Measurements from ENCODE around the gene KREMEN1.
A peak's percentile ranks its signal among the peaks of the same experiment; 100 is the strongest.
"Not testable (repeated sequence)": the region's sequence is repeated elsewhere in the genome, so short reads cannot be mapped to it uniquely, and the experiment has no call there.

KREMEN1 gene, protein sequence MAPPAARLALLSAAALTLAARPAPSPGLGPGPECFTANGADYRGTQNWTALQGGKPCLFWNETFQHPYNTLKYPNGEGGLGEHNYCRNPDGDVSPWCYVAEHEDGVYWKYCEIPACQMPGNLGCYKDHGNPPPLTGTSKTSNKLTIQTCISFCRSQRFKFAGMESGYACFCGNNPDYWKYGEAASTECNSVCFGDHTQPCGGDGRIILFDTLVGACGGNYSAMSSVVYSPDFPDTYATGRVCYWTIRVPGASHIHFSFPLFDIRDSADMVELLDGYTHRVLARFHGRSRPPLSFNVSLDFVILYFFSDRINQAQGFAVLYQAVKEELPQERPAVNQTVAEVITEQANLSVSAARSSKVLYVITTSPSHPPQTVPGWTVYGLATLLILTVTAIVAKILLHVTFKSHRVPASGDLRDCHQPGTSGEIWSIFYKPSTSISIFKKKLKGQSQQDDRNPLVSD

DNA sequence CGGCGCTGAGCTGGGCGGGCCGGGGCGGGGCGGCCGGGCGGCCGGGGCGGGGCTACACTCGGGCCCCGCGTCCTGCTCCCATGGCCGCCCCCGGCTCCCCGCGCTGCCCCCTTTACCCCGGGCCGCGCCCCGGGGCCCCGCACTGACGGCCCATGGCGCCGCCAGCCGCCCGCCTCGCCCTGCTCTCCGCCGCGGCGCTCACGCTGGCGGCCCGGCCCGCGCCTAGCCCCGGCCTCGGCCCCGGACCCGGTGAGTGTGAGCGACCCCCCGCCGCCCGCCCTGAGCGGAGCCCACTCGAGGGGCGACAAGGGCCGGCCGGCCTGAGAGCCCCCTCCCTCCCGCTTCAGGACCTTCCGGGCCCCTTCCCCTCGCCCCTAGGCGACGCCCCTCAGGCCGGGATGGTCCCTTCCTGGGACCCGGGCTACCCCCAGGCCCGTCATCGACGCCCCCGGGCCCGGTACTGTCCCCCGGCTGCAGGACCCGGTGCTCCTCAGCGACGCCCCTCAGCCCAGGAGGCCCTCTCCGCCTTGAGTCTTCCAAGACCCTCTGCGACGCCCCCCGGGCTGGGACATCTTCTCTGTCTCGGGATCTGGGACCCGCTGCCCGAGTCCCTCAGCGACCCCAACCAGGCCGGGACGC lies at the start of gene KREMEN1:
Gene KREMEN1, plus strand, starts transcription at position 57 of the 639 bp plus-strand sequence. Its CDS starts 96 bp downstream, at position 153.
- no peak for DNase-seq

DNA sequence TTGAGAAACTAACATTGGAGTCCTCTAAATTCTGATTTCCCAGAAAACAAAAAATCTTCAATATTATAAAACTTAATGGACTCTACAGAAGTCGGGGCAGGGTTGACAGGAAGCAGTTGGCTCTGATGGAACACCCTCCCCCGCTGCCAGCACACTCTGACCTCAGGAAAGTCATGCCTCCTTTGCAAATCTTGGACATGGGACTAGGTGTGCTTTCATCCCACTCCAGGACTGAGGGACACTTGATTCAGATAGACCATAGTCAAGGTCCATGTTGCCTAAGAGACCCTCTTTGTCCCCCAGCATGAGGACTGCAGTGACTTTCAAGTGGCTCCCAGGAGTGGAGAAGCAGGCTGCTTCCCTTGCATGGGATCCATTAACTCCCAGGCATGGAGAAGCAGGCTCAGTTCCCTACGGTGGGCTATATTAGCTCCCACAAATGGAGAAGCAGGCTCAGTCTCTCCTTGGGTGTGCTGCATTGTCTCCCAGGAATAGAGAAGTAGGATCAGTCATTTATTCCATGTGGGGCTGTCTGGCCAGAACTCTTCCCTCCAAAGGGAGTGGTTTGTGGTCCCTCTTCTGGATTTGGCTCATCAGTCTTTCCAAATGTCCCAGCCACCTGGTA lies 49.6 kb upstream of the KREMEN1 start:
- no peak for DNase-seq

DNA sequence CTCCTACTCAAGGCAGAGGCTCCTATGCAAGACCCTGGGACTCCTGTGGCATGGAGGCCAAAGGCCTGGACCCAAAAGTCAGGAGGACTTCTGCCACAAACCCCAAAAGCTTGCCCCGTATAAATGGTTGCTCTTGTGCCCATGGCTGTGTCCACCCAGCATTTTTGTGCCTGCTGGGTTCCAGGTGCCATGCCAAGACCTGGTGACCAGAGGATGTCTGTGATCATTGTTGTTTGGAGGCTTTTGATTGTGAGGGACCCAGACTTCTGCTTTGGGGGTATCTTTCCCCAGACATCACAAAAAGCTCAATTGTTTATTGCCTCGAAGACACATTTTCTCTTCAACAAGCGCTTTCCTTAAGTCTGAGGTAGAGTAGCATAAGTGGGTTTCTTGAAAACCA lies 46.3 kb upstream of the KREMEN1 start:
- DNase-seq, result no peak

DNA sequence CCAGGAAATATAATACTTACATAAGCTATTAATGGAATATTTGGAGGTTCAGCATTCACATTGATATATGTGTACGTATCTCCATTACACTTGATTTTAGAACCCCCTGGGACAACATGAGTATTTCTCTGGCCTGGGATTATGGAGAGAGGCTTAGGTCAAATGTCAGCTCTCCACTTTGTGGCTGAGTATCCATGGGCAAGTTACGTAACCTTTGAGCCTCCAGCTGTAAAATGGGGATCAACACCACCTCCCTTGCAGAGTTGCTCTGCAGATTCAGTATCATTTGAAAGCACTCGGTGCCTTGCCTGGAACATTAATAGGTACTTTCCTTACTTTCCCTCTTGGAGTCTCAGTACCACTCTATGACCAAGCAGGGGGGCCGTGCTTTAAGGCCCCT lies 44.4 kb upstream of the KREMEN1 start:
- DNase-seq, result no peak

DNA sequence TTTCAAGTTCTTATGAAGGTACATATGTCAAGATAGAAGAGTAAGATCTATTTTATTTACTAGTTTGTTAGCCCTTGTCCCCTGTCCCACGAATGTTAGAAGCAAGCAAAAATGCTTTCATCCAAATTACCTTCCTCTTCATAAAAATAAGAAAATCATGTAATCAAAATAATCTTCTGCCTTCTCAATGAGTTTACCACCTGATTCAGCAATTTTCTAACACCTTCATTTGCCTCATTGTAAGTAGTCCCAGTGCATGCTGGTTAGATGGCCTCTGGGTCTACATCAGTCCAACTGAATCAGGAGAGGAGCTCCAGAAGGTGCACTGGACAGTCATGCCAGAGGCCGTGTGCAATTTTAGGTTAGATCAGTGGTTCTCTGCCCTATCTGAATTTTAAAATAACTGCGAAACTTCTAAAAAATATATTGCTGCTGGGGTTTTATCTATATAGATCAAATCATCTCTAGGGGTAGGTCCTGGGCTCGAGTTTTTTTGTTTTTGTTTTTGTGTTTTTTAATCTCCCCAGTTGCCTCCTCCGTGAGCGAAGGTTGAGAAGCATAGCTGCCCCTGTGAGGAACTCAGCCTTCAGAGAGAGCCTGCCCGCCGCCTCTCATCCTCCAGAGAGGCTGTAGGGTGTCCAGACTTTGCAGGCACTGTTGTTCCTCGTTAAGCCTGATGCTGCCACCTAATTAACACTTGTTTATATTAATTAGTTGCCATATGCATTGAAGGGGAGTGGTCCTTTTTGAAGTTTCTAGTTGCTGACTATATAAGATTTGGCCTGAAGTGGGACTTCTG lies 43.4 kb upstream of the KREMEN1 start:
- DNase-seq, result no peak

DNA sequence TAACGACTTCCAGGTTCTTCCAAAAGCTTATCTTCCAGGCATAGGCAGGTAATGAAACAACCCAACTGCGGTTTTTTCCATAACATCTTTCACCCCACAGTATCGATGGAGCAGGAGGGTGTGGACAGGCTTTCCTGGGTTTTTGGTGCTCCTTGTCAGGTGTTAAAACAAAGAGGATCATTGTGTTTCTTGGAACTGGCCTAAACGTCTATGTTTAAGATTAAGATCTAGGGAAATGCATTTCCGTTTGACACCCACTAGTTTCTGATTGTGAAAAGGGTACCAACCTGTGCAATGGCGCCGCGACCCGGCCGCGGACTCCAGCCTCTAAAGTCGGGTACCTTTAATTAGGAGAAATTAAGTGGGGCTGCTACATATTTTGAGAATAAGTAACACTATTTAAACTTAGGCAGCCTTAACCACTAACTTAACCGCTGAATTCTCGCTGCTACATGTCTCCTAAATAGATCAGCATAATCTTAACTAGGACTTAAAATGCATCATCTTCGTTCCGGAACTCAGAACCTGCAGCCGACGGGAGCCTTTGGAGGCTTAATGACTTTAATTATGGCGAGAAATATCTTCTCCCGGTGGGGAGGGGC lies 42.7 kb upstream of the KREMEN1 start:
- DNase-seq, result no peak

DNA sequence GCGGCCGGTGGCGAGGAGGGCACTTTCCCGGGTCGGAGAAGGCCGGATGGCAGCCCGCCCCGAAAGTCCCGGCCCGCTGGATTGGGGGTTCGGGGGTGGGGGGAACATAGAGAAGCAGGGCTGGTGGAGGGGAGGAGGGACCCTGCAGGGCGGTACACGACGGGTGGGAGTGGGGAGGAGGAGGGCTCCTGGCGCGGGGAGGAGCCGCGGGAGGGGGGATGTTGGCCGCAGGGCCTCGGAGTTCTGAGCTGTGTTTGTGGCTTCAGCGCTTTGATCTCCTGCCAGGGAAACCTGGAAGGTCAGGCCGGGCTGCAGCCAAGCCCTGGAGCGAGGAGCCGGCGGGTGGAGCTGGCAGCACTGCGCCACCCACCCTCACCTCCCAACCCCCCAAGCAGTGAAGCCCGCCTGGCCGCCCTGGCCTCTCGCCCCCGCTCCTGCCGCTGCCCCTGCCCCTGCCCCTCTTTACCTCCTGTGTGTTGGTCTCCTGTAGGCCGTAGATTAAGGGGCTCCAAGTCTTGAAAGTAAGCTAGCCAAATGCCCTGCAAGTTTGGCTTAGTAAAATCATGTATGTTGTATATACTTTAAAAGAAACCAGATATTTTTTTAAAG lies 42.1 kb upstream of the KREMEN1 start:
- DNase-seq, result no peak

DNA sequence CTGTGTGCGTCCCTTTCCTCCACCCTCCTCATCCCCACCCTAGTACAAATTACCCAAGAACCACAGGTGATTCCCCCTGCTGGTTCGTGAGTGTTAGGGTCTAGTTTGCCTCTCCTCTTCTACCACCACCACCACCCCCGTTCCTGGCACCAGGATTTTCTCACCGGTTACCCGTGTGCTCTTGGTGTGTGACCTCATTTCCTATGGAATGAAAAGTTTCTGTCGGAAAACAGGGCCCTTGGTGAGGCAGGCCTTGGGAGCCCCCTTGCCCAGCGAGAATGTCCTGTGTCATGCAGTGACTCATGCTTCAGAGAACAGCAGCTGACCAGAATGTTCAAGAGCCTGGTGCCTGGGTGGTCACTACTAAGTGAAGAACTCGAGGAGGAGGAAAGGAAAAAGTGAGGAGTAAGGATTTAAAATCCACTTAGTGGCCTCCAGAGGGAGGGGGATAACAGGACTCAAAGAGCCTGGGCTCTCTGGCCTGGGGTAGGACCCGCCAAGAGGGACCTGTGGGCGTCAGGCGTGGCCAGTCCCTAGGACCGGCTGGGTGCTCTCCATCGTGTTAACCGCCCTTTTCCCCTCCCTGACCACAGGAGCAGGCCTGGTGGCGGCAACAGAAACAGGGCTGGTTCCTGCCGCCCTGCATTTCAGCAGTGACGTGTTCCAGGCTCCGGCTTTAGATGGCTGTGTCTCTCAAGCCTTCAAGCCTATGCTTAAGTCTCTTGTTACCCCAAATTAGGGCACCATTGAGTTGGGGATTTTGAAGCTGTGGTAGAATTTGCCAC lies 41.4 kb upstream of the KREMEN1 start:
- DNase-seq, result peak; percentile 65

DNA sequence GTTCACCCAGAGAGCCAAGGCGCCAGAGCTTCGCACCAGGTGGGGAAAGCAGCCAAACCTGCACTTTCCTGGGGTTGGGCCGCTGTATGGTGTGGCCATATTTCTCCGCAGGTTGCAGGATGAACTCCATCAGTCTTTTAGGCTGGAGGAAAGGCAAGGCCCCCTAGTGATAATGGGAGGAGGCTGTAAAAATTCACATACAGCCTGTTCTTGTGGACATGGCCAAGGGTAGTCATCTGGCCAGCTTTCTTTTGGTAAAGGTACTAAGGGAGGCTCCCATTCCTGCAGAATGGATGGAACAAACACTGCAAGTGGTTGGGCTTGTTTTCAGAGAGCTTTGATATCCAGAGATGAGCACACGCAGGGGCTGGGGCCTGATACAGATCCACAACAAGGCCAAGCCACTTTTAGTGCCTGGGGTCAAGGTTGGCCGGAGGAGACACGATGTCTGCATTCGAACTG lies 40.8 kb upstream of the KREMEN1 start:
- DNase-seq, result no peak

DNA sequence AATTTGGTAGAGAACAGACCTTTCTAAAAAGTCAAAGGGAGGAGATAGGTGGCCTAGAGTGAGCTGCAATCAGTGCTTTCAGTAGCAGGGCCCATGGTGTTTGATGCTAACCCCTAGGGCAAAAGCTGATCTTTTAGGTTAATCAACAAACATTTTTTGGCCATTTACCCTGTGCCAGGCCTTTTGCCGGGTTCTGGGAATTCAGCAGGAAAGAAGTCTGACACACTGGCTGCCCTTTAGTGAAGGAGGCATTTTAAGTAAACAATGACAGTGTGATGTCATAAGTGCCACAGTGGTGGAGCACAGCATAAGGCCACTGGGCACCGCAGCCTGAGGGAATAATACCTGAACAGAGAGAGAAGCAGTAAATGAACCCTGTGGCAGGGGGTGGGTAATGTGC lies 40.3 kb upstream of the KREMEN1 start:
- no peak for DNase-seq

DNA sequence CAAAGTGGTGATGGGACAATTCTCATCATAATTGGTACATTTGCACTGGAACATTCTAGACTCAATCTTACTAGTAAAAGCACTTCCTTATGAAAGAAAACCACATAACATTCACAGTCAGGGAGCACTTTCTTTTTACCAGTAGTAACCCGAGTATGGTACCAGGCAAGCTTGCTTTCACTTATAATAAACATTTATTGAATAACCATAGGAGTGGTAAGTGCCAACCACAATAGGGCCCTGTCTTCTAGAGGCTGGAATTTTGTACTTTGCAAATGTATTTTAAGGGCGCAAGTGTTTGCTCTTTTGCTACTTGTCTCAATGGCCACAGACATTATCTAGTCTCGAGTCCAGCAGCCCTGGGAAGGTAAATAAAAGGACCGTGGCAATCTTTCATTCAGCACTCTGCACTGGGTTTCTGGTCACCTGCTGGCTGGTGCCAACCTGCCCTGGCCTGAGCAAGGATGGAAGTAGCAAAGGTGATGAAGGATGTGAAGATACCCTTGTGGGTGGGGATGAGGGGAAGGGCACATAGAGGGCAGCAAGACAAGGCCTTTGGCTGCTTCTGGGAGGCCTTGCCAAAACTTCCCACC lies 35.4 kb upstream of the KREMEN1 start:
- no peak for DNase-seq

DNA sequence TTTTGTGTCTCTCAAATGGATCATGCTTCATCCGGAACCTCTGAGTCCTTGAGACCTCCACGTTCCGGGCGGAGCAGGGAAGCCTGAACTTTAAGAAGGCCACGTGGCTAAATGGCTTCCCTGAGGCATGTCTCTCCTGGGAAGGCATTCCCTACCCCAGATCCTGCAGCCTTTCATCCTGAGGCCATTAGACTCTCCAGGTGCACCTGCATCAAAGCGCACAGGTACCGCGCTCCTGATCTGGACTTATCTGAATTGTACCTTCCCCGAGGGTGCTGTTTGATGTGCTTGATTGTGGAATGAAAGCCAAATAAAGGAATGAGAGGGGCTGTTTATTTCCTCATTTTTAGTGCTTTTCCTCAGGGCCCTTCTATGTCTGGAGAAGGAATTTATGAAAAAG lies 33.7 kb upstream of the KREMEN1 start:
- no peak for DNase-seq

DNA sequence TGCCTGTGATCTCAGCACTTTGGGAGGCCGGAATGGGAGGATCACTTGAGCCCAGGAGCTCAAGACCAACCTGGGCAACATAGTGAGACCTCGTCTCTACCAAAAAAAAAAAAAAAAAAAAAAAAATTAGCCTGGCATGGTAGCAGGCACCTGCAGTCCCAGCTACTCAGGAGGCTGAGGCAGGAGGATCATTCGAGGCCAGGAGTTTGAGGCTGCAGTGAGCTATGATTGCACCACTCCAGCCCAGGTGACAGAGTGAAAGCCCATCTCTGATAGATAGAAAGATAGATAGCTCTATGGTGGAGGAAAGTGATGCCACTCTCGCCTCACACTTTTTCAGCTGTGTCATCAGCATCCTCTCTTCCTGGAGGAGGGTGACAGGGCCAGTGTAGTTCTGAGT lies 33.2 kb upstream of the KREMEN1 start:
- not testable (repeated sequence) for DNase-seq

DNA sequence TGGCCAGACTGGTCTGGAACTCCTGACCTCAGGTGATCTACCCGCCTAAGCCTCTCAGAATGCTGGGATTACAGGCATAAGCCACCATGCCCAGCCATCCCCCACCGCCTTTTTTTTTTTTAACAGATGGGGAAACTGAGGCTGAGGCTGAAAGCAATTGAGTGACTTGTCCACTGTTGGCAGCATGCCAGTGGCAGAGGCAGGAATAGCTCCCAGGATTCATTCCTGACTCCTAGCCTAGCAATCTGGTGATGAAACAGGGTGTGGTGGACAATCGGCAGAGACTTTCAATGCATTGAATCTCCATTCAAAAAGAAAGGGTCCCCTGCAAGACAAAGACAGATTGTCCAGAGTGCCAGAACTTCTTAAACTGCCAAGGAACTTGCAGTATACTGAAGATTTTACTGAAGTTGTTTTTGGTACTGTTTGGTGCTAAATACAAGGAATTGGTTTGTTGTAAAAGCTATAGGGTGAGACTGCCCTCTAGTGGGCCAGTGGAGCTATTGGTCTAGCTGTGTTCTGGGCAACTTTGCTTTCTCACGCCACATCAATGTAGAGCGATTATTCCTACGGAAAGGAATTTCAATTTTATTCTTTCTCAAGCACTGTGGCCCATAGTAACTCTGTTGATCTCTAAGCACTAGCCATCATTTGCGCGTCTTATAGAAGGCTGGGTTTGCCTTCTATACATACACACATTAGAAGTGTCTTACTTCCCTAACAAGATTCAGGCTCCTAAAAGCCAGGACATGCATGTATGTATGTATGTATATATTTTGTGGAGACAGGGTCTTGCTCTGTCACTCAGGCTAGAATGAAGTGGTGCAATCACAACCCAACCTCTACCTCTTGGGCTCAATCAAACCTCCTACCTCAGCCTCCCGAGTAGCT lies 32.2 kb upstream of the KREMEN1 start:
- DNase-seq, result peak; percentile 43

DNA sequence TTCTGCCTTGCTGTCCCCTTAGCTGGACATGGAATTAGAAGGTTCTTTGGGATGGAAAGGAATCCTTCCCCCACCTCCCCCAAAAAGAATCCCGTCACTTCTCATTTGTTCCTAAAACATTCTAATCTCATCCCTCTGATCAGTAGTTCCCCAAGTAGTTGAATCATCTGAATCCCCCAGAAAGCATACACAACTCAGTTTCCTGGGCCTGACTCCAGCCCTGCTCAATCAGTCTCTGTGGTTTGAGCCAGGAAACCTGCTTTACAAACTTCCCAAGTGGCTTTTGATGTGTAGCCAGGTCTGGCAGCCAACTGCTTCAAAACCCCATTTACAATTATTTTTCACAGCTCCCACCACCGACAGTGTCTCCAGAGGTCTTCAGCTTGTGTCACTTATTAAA lies 31.4 kb upstream of the KREMEN1 start:
- no peak for DNase-seq

DNA sequence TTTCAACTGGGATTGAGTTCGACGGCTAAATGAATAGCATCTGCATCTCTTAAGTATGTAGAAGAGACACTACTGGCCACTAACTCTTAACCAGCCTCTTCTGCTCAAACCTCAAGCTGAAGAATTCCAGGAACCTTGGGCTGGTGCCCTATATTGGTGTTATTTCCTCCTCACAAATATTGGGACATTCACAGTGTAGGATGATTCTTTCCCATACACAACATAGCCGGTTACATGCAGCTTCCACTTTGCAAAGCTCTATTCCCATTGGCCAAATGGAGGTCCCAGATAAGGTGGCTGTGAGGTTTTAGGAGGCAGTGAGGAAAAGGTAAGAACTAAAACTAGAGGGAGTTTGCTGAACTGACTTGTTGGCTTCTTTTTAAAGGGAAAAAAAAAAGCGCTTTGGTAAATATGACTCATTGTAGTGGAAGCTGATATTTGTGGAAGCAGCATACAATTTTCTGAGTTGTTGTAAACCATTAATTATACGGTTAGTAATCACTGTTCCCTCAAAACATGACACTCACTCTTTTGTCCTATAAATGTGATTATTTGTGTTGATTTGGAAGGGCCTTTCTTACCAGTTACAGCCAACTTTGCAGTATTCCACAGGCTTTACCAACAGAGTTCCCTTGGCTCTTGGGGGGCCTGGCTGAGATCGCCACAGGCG lies 28.8 kb upstream of the KREMEN1 start:
- no peak for DNase-seq

DNA sequence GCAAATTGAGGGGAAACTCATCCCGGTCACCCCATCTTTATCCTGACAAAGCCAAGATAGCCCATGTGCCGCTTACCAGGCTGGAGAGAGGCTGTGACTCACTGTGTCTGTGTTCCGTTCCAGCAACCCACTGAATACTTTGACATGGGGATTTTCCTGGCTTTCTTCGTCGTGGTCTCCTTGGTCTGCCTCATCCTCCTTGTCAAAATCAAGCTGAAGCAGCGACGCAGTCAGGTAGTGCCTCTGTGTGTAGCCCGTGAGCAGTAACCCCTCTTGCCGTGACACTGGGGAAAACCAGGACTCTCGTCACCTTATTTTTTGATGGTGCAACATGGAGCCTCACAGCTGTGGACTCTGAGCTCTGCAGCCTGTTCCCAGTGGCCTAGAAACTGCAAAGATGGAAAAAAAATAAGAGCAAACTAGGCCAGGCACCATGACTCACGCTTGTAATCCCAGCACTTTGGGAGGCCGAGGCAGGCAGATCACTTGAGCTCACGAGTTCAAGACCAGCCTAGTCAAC lies 28.1 kb upstream of the KREMEN1 start:
- DNase-seq, result no peak

DNA sequence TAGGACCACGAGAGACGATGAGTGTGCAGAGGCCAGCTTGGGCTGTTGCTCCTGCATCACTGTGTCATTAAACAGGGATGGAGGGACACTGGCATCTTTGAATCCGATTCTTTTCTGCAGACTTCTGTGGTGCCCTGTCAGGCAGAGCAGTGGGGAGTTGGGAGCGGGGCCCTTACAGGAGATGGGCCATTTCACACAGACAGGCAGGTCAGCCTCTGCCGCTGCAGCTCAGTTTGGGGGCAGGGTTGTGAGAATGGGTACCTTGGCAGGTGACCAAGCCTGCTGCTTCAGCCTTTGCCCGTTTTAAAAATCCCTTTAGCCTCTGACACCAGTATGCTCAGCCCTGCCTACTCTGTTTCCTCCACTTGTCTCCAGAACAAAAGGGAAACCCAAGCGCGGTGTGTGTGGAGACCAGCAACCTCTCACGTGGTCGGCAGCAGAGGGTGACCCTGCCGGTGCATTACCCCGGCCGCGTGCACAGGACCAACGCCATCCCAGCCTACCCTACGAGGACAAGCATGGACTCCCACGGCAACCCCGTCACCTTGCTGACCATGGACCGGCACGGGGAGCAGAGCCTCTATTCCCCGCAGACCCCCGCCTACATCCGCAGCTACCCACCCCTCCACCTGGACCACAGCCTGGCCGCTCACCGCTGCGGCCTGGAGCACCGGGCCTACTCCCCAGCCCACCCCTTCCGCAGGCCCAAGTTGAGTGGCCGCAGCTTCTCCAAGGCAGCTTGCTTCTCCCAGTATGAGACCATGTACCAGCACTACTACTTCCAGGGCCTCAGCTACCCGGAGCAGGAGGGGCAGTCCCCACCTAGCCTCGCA lies 23.8 kb upstream of the KREMEN1 start:
- DNase-seq, result no peak

Measured in T1000 (cell line).